LNCAP (cell line): Measurements from ENCODE around the gene PANX2.

Source experiments
- CTCF ChIP-seq: fragments of 450-650 bp; IDR thresholded peaks from 2 replicates; pipeline ENCODE4 v1.5.1; 2017; ENCODE audit warnings: mild to moderate bottlenecking

The PANX2 gene

GRCh38 chr22:50136581-50137015 is 33.9 kb upstream of the PANX2 start:
- TF ChIP-seq CTCF: no peak

GRCh38 chr22:50138041-50138440 is 32.5 kb upstream of the PANX2 start:
- no peak for TF ChIP-seq CTCF

GRCh38 chr22:50138988-50139387 is 31.5 kb upstream of the PANX2 start:
- TF ChIP-seq CTCF: no peak

GRCh38 chr22:50139843-50140415 is 30.6 kb upstream of the PANX2 start:
- no peak for TF ChIP-seq CTCF

GRCh38 chr22:50140615-50141014 is 29.9 kb upstream of the PANX2 start:
- TF ChIP-seq CTCF: no peak

- no peak for TF ChIP-seq CTCF
Observed at GRCh38 chr22:50141462-50141861, 29.1 kb upstream of the PANX2 start.

- peak; percentile 56; the same call in 1 of the 2 replicates for TF ChIP-seq CTCF
Observed at GRCh38 chr22:50141891-50142363, 28.6 kb upstream of the PANX2 start.

- TF ChIP-seq CTCF: no peak
Observed at GRCh38 chr22:50143096-50143495, 27.4 kb upstream of the PANX2 start.
